WTC11 (cell line): ENCODE results near the gene APEX2. TPM values are rescaled to one million over a fixed set of nuclear protein-coding genes. Genes with fewer than 3 reads are reported as not detected.
"Not testable (repeated sequence)": the region's sequence is repeated elsewhere in the genome, so short reads cannot be mapped to it uniquely, and the experiment has no call there.

Experiments used
- ATAC-seq: fragments of 200-7000 bp; cut with Tn5 transposase; 2 replicates; pipeline ENCODE4 v1.10.0; 2021; ENCODE audit warnings: mild to moderate bottlenecking, moderate library complexity
- CTCF ChIA-PET: fragments of 300-600 bp; sonication (Branson Sonifier 250); formaldehyde crosslinking; loops from one replicate; lab custom pipeline; 2021; ENCODE audit warnings: antibody characterized with exemption; lab: Charles Lee
- POLR2A ChIA-PET: fragments of 350-600 bp; sonication (Branson Sonifier 250); formaldehyde crosslinking; loops from one replicate; lab custom pipeline; 2021; ENCODE audit warnings: antibody characterized with exemption; lab: Charles Lee
- DNase-seq: peaks from one replicate; pipeline ENCODE4 v3.0.0; 2021; ENCODE audit warnings: low spot score
- H3K27ac Mint-ChIP-seq: 2 replicates; pipeline ENCODE4 v1.8.0; 2021; ENCODE audit warnings: mixed read lengths
- H3K27me3 Mint-ChIP-seq: 2 replicates; pipeline ENCODE4 v1.8.0; 2021; ENCODE audit warnings: low read depth, mild to moderate bottlenecking, moderate library complexity, mixed read lengths
- H3K36me3 Mint-ChIP-seq: 2 replicates; pipeline ENCODE4 v1.8.0; 2021; ENCODE audit warnings: mixed read lengths
- H3K4me1 Mint-ChIP-seq: 2 replicates; pipeline ENCODE4 v1.8.0; 2022; ENCODE audit warnings: mixed read lengths
- H3K4me3 Mint-ChIP-seq: 2 replicates; pipeline ENCODE4 v1.8.0; 2021; ENCODE audit warnings: mild to moderate bottlenecking, moderate library complexity, mixed read lengths
- H3K9me3 Mint-ChIP-seq: 2 replicates; pipeline ENCODE4 v1.8.0; 2021; ENCODE audit warnings: mixed read lengths
- CREM ChIP-seq: sonication (generic); formaldehyde crosslinking; IDR thresholded peaks from 2 replicates; pipeline ENCODE4 v1.8.1; 2022; ENCODE audit warnings: mild to moderate bottlenecking, missing genetic modification reagents, moderate library complexity
- EMX1 ChIP-seq: fragments of 250-450 bp; sonication (Bioruptor Pico); IDR thresholded peaks from 2 replicates; pipeline ENCODE4 v1.8.0; 2021; ENCODE audit warnings: mild to moderate bottlenecking
- ETV6 ChIP-seq: sonication (generic); formaldehyde crosslinking; IDR thresholded peaks from 2 replicates; pipeline ENCODE4 v1.8.1; 2022; ENCODE audit warnings: mild to moderate bottlenecking, missing genetic modification reagents
- HMGXB4 ChIP-seq: sonication (generic); formaldehyde crosslinking; IDR thresholded peaks from 2 replicates; pipeline ENCODE4 v1.8.1; 2023; ENCODE audit warnings: mild to moderate bottlenecking, moderate library complexity, missing genetic modification reagents
- IRF2 ChIP-seq: sonication (generic); formaldehyde crosslinking; IDR thresholded peaks from 2 replicates; pipeline ENCODE4 v1.8.0; 2022; ENCODE audit warnings: low read depth, missing genetic modification reagents, borderline replicate concordance
- JAZF1 ChIP-seq: fragments of 250-450 bp; sonication (Bioruptor Pico); IDR thresholded peaks from 2 replicates; pipeline ENCODE4 v1.9.0; 2021; ENCODE audit warnings: moderate library complexity, mild to moderate bottlenecking, inconsistent platforms
- NFATC4 ChIP-seq: fragments of 250-450 bp; sonication (Bioruptor Pico); IDR thresholded peaks from 2 replicates; pipeline ENCODE4 v1.9.0; 2021; ENCODE audit warnings: mild to moderate bottlenecking
- SOX15 ChIP-seq: fragments of 250-450 bp; sonication (Bioruptor Pico); IDR thresholded peaks from 2 replicates; pipeline ENCODE4 v1.9.0; 2021; ENCODE audit warnings: mild to moderate bottlenecking
- SP1 ChIP-seq: sonication (generic); formaldehyde crosslinking; conservative IDR thresholded peaks from 2 replicates; pipeline ENCODE4 v1.8.1; 2022; ENCODE audit warnings: missing genetic modification reagents
- TEAD1 ChIP-seq: sonication (generic); formaldehyde crosslinking; IDR thresholded peaks from 2 replicates; pipeline ENCODE4 v1.8.0; 2022; ENCODE audit warnings: mild to moderate bottlenecking, missing genetic modification reagents
- ZNF219 ChIP-seq: sonication (generic); formaldehyde crosslinking; IDR thresholded peaks from 2 replicates; pipeline ENCODE4 v1.8.0; 2023; ENCODE audit warnings: missing genetic modification reagents, mild to moderate bottlenecking, borderline replicate concordance
- ZNF232 ChIP-seq: sonication (generic); formaldehyde crosslinking; IDR thresholded peaks from 2 replicates; pipeline ENCODE4 v1.8.0; 2022; ENCODE audit warnings: mild to moderate bottlenecking, missing genetic modification reagents
- ZNF423 ChIP-seq: fragments of 250-450 bp; sonication (Bioruptor Pico); IDR thresholded peaks from 2 replicates; pipeline ENCODE4 v2.1.2; 2022; ENCODE audit warnings: mild to moderate bottlenecking, moderate library complexity
- ZNF425 ChIP-seq: fragments of 250-450 bp; sonication (Bioruptor Pico); conservative IDR thresholded peaks from 2 replicates; pipeline ENCODE4 v1.9.0; 2021; ENCODE audit warnings: mild to moderate bottlenecking
- total RNA-seq: library from RNA; stranded (reverse); gene quantifications from 3 replicates; pipeline ENCODE4 v1.2.3, GENCODE V29; 2021
- TF ChIP-seq, protein P1 (sequence below): fragments of 250-450 bp; sonication (Bioruptor Pico); IDR thresholded peaks from 2 replicates; pipeline ENCODE4 v1.8.0; 2021; ENCODE audit warnings: mild to moderate bottlenecking
- TF ChIP-seq, protein P2 (sequence below): sonication (generic); formaldehyde crosslinking; IDR thresholded peaks from 2 replicates; pipeline ENCODE4 v1.8.0; 2022; ENCODE audit warnings: missing genetic modification reagents
- TF ChIP-seq, protein P3 (sequence below): sonication (generic); formaldehyde crosslinking; IDR thresholded peaks from 2 replicates; pipeline ENCODE4 v1.8.1; 2022; ENCODE audit warnings: low read depth, missing genetic modification reagents, borderline replicate concordance

APEX2 gene
- total RNA-seq, 1 experiment from 2014 or later = 19.9 TPM

DNA sequence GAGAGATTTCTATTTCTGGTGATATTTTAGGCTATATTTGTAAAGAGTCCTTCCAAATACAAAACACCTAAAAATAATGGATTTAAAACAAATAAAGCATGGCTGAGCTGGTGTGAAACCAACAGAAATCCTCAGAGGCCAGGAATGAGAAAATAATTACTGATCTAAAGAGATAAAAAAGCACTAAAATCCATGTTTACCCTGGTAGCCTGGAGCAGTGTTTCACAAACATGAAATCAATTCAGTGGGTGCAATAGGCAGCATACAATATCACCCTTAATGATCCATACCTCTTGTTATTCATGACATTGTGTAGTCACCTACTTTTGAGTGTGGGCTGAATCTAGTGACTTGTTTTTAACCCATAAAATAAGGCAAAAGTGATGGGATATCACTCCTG, 20.7 kb upstream of the APEX2 start (continued):
- TF ChIP-seq, protein P1, sequence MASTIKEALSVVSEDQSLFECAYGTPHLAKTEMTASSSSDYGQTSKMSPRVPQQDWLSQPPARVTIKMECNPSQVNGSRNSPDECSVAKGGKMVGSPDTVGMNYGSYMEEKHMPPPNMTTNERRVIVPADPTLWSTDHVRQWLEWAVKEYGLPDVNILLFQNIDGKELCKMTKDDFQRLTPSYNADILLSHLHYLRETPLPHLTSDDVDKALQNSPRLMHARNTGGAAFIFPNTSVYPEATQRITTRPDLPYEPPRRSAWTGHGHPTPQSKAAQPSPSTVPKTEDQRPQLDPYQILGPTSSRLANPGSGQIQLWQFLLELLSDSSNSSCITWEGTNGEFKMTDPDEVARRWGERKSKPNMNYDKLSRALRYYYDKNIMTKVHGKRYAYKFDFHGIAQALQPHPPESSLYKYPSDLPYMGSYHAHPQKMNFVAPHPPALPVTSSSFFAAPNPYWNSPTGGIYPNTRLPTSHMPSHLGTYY (CRISPR knock-in tag) = no peak
- TF ChIP-seq ETV6 (CRISPR knock-in tag) (no peak), EMX1 (CRISPR knock-in tag) (no peak), TEAD1 (CRISPR knock-in tag) (no peak), NFATC4 (CRISPR knock-in tag) (no peak), ZNF219 (CRISPR knock-in tag) (no peak), SOX15 (CRISPR knock-in tag) (no peak), ZNF425 (CRISPR knock-in tag) (no peak), IRF2 (CRISPR knock-in tag) (no peak), ZNF232 (CRISPR knock-in tag) (no peak)
- TF ChIP-seq, protein P2, sequence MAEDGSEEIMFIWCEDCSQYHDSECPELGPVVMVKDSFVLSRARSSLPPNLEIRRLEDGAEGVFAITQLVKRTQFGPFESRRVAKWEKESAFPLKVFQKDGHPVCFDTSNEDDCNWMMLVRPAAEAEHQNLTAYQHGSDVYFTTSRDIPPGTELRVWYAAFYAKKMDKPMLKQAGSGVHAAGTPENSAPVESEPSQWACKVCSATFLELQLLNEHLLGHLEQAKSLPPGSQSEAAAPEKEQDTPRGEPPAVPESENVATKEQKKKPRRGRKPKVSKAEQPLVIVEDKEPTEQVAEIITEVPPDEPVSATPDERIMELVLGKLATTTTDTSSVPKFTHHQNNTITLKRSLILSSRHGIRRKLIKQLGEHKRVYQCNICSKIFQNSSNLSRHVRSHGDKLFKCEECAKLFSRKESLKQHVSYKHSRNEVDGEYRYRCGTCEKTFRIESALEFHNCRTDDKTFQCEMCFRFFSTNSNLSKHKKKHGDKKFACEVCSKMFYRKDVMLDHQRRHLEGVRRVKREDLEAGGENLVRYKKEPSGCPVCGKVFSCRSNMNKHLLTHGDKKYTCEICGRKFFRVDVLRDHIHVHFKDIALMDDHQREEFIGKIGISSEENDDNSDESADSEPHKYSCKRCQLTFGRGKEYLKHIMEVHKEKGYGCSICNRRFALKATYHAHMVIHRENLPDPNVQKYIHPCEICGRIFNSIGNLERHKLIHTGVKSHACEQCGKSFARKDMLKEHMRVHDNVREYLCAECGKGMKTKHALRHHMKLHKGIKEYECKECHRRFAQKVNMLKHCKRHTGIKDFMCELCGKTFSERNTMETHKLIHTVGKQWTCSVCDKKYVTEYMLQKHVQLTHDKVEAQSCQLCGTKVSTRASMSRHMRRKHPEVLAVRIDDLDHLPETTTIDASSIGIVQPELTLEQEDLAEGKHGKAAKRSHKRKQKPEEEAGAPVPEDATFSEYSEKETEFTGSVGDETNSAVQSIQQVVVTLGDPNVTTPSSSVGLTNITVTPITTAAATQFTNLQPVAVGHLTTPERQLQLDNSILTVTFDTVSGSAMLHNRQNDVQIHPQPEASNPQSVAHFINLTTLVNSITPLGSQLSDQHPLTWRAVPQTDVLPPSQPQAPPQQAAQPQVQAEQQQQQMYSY (CRISPR knock-in tag) = no peak

GRCh38 chrX:54980334-54980733, 19.8 kb upstream of the APEX2 start:
- no peak overlapping the region for H3K27ac Mint-ChIP-seq
- no peaks in the 10 kb centered on the region; the same call in 1 of the 2 replicates for H3K27me3 Mint-ChIP-seq
- DNase-seq (no peak), ATAC-seq (no peak)
- peaks cover 7% of the 10 kb centered on the region; the same call in 1 of the 2 replicates for H3K9me3 Mint-ChIP-seq
- H3K36me3 Mint-ChIP-seq = no peaks in the 10 kb centered on the region
- H3K4me1 Mint-ChIP-seq = no peaks in the 10 kb centered on the region
- ChIA-PET CTCF (no interaction called here), POLR2A (no interaction called here)
- TF ChIP-seq, protein P3, sequence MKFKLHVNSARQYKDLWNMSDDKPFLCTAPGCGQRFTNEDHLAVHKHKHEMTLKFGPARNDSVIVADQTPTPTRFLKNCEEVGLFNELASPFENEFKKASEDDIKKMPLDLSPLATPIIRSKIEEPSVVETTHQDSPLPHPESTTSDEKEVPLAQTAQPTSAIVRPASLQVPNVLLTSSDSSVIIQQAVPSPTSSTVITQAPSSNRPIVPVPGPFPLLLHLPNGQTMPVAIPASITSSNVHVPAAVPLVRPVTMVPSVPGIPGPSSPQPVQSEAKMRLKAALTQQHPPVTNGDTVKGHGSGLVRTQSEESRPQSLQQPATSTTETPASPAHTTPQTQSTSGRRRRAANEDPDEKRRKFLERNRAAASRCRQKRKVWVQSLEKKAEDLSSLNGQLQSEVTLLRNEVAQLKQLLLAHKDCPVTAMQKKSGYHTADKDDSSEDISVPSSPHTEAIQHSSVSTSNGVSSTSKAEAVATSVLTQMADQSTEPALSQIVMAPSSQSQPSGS = no peak
- TF ChIP-seq JAZF1 (CRISPR knock-in tag) (no peak), CREM (no peak), ZNF423 (CRISPR knock-in tag) (no peak), HMGXB4 (CRISPR knock-in tag) (no peak), SP1 (no peak)
- no peak overlapping the region for H3K4me3 Mint-ChIP-seq

DNA sequence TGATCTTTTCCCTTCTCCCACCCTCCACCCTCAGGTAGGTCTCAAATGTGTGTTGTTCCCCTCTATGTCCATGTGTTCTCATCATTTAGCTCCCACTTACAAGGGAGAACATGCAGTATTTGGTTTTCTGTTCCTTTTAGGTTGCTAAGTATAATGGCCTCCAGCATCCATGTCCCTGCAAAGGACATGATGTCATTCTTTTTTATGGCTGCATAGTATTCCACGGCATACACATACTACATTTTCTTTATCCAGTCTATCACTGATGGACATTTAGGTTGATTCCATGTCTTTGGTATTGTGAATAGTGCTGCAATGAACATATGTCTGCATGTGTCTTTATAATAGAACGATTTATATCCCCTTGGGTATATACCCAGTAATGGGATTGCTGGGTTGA, 16.9 kb upstream of the APEX2 start:
- H3K4me3 Mint-ChIP-seq, DNase-seq, H3K27ac Mint-ChIP-seq, H3K36me3 Mint-ChIP-seq, ATAC-seq, CTCF ChIA-PET, H3K9me3 Mint-ChIP-seq, H3K4me1 Mint-ChIP-seq, H3K27me3 Mint-ChIP-seq, POLR2A ChIA-PET: not testable (repeated sequence)
